IgD-negative memory B cell (primary cell): ENCODE data around the gene SHISA6. TPM values are rescaled to one million over a fixed set of nuclear protein-coding genes. Genes with fewer than 3 reads are reported as not detected.
A peak's percentile ranks its signal among the peaks of the same experiment; 100 is the strongest.

Source experiments
- H3K27ac Mint-ChIP-seq, 3 donors: one replicate each; pipeline ENCODE4 v1.8.0; 2020 to 2022; ENCODE audit warnings: mild to moderate bottlenecking in 3 of 3, mixed read lengths in 3 of 3, moderate library complexity in 1 of 3
- H3K27me3 Mint-ChIP-seq: one replicate; pipeline ENCODE4 v1.8.0; 2021; ENCODE audit warnings: mixed read lengths
- H3K36me3 Mint-ChIP-seq: one replicate; pipeline ENCODE4 v1.8.0; 2020; ENCODE audit warnings: mild to moderate bottlenecking, mixed read lengths
- H3K4me1 Mint-ChIP-seq, 3 donors: one replicate each; pipeline ENCODE4 v1.8.0; 2020 to 2022; ENCODE audit warnings: mixed read lengths in 3 of 3, mild to moderate bottlenecking in 1 of 3
- H3K4me3 Mint-ChIP-seq, 4 donors: one replicate each; pipeline ENCODE4 v1.8.0; 2020 to 2022; ENCODE audit warnings: mild to moderate bottlenecking in 4 of 4, mixed read lengths in 4 of 4, moderate library complexity in 3 of 4
- H3K9me3 Mint-ChIP-seq, 3 donors: one replicate each; pipeline ENCODE4 v1.8.0; 2020 to 2021; ENCODE audit warnings: mixed read lengths in 3 of 3, mild to moderate bottlenecking in 1 of 3
- polyA plus RNA-seq: library from polyadenylated mRNA; unstranded; fragments of 300-500 nt; fragmentation: Illumina TruSeq; gene quantifications from one replicate; pipeline ENCODE4 v1.2.3, GENCODE V29; 2021

Gene SHISA6
- polyA plus RNA-seq, 1 donor from 2014 or later = not detected

- Mint-ChIP-seq H3K36me3 (no peaks in the 10 kb centered on the region), H3K9me3 (peaks cover 0 to 8% (median 3%) of the 10 kb centered on the region in 3 donors), H3K27me3 (no peaks in the 10 kb centered on the region), H3K27ac (no peak overlapping the region), H3K4me3 (no peak overlapping the region), H3K4me1 (no peaks in the 10 kb centered on the region)
Measured at GRCh38 chr17:11554042-11554441, 313.0 kb downstream of the SHISA6 start.

GRCh38 chr17:11554542-11554941 is 313.5 kb downstream of the SHISA6 start:
- H3K27ac Mint-ChIP-seq = no peak overlapping the region
- H3K27me3 Mint-ChIP-seq = no peaks in the 10 kb centered on the region
- no peaks in the 10 kb centered on the region for H3K36me3 Mint-ChIP-seq
- no peak overlapping the region for H3K4me3 Mint-ChIP-seq
- no peaks in the 10 kb centered on the region for H3K4me1 Mint-ChIP-seq
- H3K9me3 Mint-ChIP-seq = peaks cover 0 to 7% (median 3%) of the 10 kb centered on the region in 3 donors

DNA sequence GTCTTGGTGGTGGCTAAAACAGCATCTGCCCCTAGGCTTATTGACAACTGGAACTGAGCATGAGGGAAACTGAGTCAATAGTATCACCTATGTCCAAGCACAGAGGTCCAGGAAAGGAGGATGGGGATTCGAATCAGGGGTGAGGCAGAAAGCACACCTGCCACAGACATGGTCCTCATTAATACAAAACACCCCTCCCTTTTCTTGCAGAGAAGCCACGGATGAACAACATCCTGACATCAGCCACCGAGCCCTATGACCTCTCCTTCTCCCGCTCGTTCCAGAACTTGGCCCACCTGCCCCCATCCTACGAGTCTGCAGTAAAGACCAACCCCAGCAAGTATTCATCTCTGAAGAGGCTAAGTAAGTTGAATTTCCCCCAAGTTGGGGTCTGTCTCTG is 314.5 kb downstream of the SHISA6 start:
- H3K4me3 Mint-ChIP-seq = no peak overlapping the region
- H3K27me3 Mint-ChIP-seq = no peaks in the 10 kb centered on the region
- no peaks in the 10 kb centered on the region for H3K36me3 Mint-ChIP-seq
- H3K9me3 Mint-ChIP-seq = peaks cover 0 to 6% (median 3%) of the 10 kb centered on the region in 3 donors
- H3K27ac Mint-ChIP-seq = no peak overlapping the region
- no peaks in the 10 kb centered on the region for H3K4me1 Mint-ChIP-seq

- Mint-ChIP-seq H3K36me3 (peaks cover 2% of the 10 kb centered on the region), H3K9me3 (peaks cover 0 to 9% (median 3%) of the 10 kb centered on the region in 3 donors), H3K27ac (peak overlapping the region in 1 of 3 donors; percentile 23)
Measured at GRCh38 chr17:11557727-11558452, 316.9 kb downstream of the SHISA6 start.

GRCh38 chr17:11558681-11559234 is 317.7 kb downstream of the SHISA6 start:
- Mint-ChIP-seq H3K27me3 (no peaks in the 10 kb centered on the region), H3K36me3 (peaks cover 2% of the 10 kb centered on the region), H3K4me1 (no peaks in the 10 kb centered on the region), H3K9me3 (peaks cover 0 to 7% (median 2%) of the 10 kb centered on the region in 3 donors), H3K27ac (no peak overlapping the region), H3K4me3 (no peak overlapping the region)

More at GRCh38 chr17:11557727-11558452, 316.9 kb downstream of the SHISA6 start:
- Mint-ChIP-seq H3K4me3 (no peak overlapping the region), H3K27me3 (no peaks in the 10 kb centered on the region), H3K4me1 (no peaks in the 10 kb centered on the region)

DNA sequence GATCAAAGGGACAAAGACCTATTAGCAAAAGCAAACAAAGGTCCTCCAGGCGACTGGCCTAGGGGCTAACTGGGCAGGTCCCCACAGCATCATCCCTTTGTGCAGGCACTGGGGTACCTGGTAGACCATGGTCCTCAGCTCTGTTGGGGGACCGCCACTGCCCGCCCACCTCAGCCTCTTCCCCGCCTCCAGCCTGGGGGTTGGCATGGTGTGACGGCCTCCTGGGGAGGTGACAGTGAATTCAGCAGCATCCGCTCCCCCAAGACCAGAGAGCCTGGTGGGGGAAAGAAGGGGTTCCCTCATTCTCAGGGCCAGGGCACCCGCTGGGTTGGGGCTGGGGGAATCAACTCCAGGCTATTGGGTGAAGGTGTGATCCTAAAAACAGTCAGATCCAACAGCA is 318.6 kb downstream of the SHISA6 start:
- H3K27ac Mint-ChIP-seq = no peak overlapping the region
- no peak overlapping the region for H3K4me3 Mint-ChIP-seq
- H3K27me3 Mint-ChIP-seq = no peaks in the 10 kb centered on the region
- H3K36me3 Mint-ChIP-seq = peaks cover 2% of the 10 kb centered on the region
- H3K4me1 Mint-ChIP-seq = no peaks in the 10 kb centered on the region
- H3K9me3 Mint-ChIP-seq = peaks cover 0 to 7% (median 0%) of the 10 kb centered on the region in 3 donors

- H3K4me1 Mint-ChIP-seq = no peaks in the 10 kb centered on the region
- H3K27ac Mint-ChIP-seq = no peak overlapping the region
- H3K36me3 Mint-ChIP-seq = peaks cover 2% of the 10 kb centered on the region
- H3K9me3 Mint-ChIP-seq = peaks cover 3 to 7% (median 3%) of the 10 kb centered on the region in 3 donors
- no peak overlapping the region for H3K4me3 Mint-ChIP-seq
- no peaks in the 10 kb centered on the region for H3K27me3 Mint-ChIP-seq
Measured at GRCh38 chr17:11561281-11561680, 320.3 kb downstream of the SHISA6 start.

DNA sequence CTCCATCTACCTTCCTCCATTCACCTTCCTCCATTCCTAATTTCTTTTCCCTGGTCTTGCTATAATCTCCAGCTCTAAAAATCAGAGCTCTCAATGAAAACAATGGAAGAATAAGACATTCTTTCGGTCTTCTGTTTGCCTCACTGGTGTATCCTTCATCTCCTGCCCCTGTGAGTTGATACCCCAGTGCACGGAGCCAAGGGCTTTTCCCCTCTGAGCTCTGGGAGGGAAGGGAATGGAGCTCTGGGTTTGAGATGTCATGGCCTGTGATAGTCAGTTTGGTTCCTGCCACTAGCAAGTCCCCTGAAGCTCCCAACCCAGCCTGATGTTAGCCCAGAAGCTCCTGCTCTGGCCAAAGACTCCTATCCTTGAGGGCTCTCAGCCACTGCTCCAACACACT is 320.7 kb downstream of the SHISA6 start:
- Mint-ChIP-seq H3K4me3 (no peak overlapping the region), H3K27me3 (no peaks in the 10 kb centered on the region), H3K9me3 (peaks cover 3 to 7% (median 3%) of the 10 kb centered on the region in 3 donors), H3K36me3 (peaks cover 2% of the 10 kb centered on the region), H3K4me1 (no peaks in the 10 kb centered on the region), H3K27ac (no peak overlapping the region)

- Mint-ChIP-seq H3K27ac (no peak overlapping the region), H3K4me3 (no peak overlapping the region), H3K9me3 (peaks cover 5 to 18% (median 7%) of the 10 kb centered on the region in 3 donors), H3K36me3 (peaks cover 2% of the 10 kb centered on the region), H3K4me1 (no peaks in the 10 kb centered on the region), H3K27me3 (no peaks in the 10 kb centered on the region)
Measured at GRCh38 chr17:11564589-11565380, 323.8 kb downstream of the SHISA6 start.

DNA sequence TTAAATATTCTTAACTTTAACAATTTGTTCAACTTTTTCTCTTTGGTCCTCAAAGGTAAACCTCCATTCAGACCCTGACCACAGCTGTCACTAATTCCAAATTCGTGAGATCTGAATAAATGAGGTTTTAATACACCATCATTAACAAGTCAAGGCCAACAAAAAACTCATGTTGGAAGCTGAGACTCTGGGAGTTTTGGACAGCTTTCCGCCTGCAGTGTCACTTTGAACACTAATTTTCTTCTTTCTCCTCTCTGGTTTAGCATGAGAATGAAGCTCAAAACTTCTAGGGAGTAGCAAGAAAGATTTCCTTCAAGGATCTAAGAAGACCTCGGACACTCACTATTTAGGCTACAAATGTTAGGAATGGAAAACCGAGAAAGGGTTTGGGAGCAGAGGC is 324.6 kb downstream of the SHISA6 start:
- Mint-ChIP-seq H3K27ac (no peak overlapping the region), H3K4me3 (no peak overlapping the region), H3K4me1 (no peaks in the 10 kb centered on the region), H3K9me3 (peaks cover 5 to 23% (median 7%) of the 10 kb centered on the region in 3 donors), H3K27me3 (no peaks in the 10 kb centered on the region), H3K36me3 (peaks cover 2% of the 10 kb centered on the region)

GRCh38 chr17:11578998-11579397 is 338.0 kb downstream of the SHISA6 start:
- H3K27me3 Mint-ChIP-seq = no peaks in the 10 kb centered on the region
- peaks cover 0 to 8% (median 4%) of the 10 kb centered on the region in 3 donors for H3K9me3 Mint-ChIP-seq
- H3K4me1 Mint-ChIP-seq = no peaks in the 10 kb centered on the region
- no peaks in the 10 kb centered on the region for H3K36me3 Mint-ChIP-seq
- no peak overlapping the region for H3K4me3 Mint-ChIP-seq
- H3K27ac Mint-ChIP-seq = no peak overlapping the region

GRCh38 chr17:11580677-11581076 is 339.7 kb downstream of the SHISA6 start:
- no peak overlapping the region for H3K27ac Mint-ChIP-seq
- no peaks in the 10 kb centered on the region for H3K36me3 Mint-ChIP-seq
- peaks cover 0 to 4% (median 4%) of the 10 kb centered on the region in 3 donors for H3K9me3 Mint-ChIP-seq
- no peaks in the 10 kb centered on the region for H3K27me3 Mint-ChIP-seq
- H3K4me1 Mint-ChIP-seq = no peaks in the 10 kb centered on the region
- no peak overlapping the region for H3K4me3 Mint-ChIP-seq

- no peak overlapping the region for H3K4me3 Mint-ChIP-seq
Measured at GRCh38 chr17:11582217-11582616, 341.2 kb downstream of the SHISA6 start.

GRCh38 chr17:11583306-11583992 is 342.4 kb downstream of the SHISA6 start:
- no peaks in the 10 kb centered on the region for H3K27me3 Mint-ChIP-seq
- no peak overlapping the region for H3K27ac Mint-ChIP-seq
- no peaks in the 10 kb centered on the region for H3K4me1 Mint-ChIP-seq
- H3K9me3 Mint-ChIP-seq = peaks cover 3 to 4% (median 4%) of the 10 kb centered on the region in 3 donors
- no peak overlapping the region for H3K4me3 Mint-ChIP-seq
- H3K36me3 Mint-ChIP-seq = peaks cover 2% of the 10 kb centered on the region

More at GRCh38 chr17:11582217-11582616, 341.2 kb downstream of the SHISA6 start:
- H3K9me3 Mint-ChIP-seq = peaks cover 0 to 4% (median 2%) of the 10 kb centered on the region in 3 donors
- no peaks in the 10 kb centered on the region for H3K4me1 Mint-ChIP-seq
- no peaks in the 10 kb centered on the region for H3K27me3 Mint-ChIP-seq
- H3K36me3 Mint-ChIP-seq = peaks cover 2% of the 10 kb centered on the region
- no peak overlapping the region for H3K27ac Mint-ChIP-seq

DNA sequence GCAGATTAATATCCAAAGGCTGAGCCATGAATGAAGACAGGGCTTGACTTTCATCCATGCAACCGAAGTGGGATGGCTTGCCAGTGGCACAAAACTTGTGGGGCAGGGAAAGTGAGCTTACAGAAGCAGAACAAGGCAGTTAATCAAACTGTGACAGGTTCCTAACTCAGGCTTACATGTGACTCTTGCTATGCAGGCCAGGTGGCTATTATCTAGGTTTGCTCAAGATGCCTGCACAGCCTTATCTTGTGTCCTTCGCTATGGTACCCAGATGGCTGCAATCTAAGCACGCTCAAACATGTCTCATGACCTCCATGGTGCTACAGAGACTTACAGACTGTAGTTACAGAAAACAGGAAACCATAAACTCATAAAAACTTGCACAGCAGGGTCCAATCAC is 348.7 kb downstream of the SHISA6 start:
- H3K27ac Mint-ChIP-seq = peak overlapping the region in 1 of 3 donors; percentile 41
- no peaks in the 10 kb centered on the region for H3K27me3 Mint-ChIP-seq
- no peak overlapping the region for H3K4me3 Mint-ChIP-seq
- no peaks in the 10 kb centered on the region for H3K4me1 Mint-ChIP-seq
- H3K9me3 Mint-ChIP-seq = peaks cover 5 to 15% (median 8%) of the 10 kb centered on the region in 3 donors
- peaks cover 2% of the 10 kb centered on the region for H3K36me3 Mint-ChIP-seq
